GM18511 (cell line): ENCODE data around the gene PPA2.
"Not testable (repeated sequence)": the region's sequence is repeated elsewhere in the genome, so short reads cannot be mapped to it uniquely, and the experiment has no call there.

Experiments used
- ATAC-seq: cut with Tn5 transposase; IDR thresholded peaks from one replicate; pipeline ENCODE4 v1.9.1; 2021; ENCODE audit warnings: mild to moderate bottlenecking, moderate library complexity; ENCODE audit not compliant: unreplicated experiment

PPA2 gene

DNA sequence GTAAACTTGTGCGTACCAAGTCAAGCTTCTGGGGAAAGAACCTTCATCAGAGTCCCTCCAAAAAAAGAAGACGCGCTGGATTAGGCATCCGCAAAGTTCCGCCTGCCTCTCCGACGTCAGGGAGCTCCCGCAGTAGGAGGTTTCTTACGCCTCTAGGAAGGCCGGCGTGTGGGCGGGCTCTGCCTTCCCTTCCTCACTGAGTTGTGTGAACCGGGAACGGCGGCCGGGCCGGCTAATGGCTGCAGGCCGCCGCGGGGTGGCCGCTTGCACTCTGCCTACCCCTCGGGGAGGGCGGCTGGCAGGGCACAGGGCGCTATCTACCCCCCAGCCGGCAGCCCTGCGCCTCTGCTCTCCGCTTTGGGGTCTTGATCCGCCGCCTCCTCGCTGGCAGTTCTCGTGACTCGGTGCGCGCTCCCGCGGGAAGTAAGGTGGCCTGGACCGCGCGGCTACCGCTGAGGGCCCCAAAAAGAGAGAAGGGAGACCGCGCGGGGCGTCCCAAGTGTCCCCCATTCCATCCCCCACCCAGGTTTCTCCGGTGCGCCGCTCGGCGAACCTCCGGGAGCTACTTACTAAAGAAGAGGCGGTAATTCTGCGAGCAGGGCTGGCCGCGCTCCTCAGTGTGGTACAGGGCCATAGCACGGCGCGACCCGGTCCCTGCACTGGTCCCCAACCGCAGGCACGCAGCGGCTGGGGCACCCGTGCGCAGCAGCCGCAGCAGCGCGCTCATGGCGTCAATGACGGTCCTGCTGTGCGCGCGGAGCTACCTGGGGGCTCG is at the start of gene PPA2:
Gene PPA2, minus strand, starts transcription at position 739 of the 775 bp plus-strand sequence. Its CDS starts 12 bp downstream, at position 727.
- ATAC-seq = peak; percentile 88

DNA sequence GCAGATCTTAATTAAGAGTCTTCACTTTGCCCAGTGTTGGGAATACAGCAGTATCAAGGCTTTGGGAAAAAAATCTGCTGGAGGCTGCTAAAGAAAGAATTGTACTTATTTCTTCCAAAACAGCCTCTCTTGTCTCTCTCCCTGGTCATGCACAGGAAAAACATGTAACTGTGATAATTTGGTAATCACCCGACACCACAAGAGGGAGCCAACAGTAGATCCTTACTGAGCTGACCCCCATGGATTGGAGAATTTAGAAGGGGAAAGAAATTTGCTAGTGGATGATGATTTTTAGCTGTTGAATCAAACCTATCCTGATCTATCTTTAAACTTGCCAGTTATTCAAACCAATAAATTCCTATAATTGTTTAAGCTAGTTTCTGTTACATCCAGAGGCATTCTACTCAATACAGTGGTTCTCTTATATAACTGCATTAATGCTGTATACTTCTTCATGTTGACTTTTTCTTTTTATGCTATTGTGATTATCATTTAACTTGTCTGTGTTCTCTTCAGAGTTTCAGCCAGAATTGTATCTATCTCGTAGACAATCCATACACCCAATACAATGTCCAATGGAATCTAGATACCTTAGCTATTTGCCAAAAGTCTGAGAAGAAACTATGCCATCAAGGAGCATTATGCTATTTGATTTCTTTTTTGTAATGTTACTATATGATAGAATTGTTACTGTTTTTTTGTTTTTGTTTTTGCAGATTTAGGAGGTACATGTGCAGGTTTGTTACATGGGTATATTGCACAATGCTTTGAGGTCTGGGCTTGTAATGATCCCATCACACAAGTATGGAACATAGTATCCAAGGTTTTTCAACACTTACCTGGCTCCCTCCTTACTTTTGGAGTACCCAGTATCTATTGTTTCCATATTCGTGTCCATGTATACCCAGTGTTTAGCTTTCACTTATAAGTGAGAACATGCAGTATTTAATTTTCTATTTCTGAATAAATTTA is 47.2 kb upstream of the PPA2 start:
- ATAC-seq = peak; percentile 88

DNA sequence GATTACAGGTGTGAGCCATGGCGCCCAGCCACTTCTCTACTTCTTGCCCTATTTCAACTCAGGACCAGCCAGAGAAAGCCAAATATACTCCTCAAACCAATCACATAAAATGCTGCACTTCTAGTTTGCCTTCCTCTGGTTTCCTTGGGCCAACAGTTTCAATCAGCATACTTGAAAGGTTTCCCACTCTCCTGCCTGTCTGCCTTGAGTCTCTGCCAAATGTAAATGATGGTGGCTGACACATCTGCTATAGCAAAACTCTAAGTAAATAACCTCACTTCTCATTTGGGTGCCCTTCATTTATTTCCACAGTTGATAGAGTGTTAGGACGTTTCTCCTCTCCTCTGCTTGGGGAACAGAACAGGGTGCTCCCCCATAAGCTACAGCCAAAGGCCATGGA is 36.4 kb upstream of the PPA2 start:
- ATAC-seq = no peak

DNA sequence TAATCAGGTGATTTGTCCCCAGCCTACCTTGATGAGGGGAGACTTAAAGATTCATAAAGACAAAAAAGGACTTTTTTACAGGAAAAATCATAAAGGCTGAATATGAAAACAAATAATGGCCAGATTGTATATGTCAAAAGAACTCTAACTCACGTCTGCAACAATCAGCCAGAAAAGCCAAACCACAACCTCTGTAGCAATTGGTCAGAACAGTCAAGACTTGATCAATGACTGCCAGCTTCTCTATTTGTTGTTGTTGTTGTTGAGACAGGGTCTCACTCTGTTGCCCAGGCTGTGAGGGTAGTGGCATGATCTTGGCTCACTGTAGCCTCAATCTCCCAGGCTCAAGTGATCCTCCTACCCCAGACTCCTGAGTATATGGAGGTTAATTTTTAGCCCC is 35.9 kb upstream of the PPA2 start:
- peak; percentile 42 for ATAC-seq

DNA sequence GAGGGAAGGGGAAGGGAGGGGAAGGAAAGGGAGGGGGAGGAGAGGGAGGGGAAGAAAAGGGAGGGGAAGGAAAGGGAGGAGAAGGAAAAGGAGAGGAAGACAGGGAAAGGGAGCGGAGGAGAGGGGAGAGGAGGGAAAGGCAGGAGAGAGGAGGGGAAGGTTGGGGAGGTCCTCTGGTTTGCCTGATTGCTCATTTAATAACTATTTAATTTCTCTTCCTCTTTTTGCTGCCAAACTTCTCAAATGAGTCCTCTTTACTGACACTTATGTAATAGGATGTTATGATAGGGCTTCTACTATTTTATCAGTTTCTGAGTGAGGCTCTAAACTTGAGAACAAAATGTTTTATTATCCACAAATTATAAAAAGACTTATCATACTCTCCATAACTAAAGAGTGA is 35.4 kb upstream of the PPA2 start:
- ATAC-seq = peak; percentile 98

DNA sequence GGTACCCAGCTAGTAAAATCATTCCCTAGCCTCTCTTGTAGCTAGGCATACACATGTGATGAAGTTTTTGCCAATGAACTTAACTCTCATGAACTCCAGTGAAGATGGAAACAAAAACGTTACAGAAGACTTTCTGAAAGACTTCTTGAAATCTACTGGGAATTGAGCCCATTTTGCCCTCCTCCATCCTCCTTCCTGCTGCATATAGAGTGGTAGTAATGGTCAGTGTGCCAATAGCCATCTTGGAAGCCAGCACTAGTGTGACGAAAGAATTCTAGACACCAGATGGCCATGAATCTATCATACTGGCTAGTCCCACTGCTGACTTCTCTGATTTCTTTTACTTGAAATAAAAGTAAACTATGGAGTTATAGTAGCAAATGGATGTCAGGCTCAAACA is 30.9 kb upstream of the PPA2 start:
- no peak for ATAC-seq

DNA sequence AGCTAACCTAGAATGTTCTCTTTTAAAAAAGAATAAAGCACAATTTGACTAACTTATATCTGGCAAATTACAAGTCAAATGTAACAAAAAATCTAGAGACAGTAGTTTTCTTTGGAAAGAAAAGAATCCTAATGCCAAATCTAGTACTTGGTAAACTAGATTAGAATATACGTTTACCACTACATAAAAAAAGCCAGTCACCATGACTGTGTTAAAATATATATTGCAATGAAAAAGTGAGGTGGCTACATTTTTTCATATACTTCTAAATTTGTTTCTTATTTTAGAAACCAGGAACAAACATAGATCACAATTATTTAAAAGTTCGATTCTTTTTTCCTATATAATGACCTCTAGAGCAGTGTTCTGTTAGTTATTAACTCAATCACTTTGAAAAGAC is 29.6 kb upstream of the PPA2 start:
- no peak for ATAC-seq

DNA sequence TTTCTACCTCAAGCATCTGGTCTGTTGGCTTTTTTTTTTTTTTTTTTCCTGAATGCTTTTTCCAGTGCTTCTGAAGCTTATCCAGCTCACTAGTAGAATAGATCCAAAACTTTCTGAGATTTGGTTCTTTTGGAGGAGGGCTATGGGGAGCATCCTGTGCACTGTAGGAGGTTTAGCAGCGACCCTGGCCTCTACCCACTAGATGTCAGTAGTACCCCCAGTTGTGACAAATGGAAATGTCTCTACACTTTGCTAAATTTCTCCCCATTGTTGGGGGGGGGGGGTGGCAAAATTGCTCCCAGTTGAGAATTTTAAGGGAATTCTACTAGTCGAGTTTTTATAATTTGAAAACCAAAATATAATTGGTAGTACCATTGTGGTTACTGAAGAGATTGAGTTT is 23.0 kb upstream of the PPA2 start:
- no peak for ATAC-seq

DNA sequence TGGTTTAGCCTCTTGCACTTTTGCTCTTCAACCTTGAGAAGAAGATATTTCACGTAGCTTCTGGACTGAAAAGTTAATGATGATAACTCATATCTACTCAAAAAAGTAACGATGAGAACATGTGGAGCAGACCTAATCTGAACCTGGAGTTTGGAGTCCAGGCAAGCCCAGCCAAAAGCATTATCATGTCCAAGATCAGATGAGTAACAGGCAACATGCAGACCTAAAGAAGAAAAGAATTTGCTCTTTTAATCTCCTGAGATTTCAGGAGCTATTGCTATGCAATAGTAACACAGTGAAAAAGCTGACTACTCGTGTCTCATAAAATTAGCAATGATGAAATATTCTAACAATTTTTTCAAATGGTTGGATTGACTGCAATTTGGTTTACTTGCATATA is 21.8 kb upstream of the PPA2 start:
- no peak for ATAC-seq

DNA sequence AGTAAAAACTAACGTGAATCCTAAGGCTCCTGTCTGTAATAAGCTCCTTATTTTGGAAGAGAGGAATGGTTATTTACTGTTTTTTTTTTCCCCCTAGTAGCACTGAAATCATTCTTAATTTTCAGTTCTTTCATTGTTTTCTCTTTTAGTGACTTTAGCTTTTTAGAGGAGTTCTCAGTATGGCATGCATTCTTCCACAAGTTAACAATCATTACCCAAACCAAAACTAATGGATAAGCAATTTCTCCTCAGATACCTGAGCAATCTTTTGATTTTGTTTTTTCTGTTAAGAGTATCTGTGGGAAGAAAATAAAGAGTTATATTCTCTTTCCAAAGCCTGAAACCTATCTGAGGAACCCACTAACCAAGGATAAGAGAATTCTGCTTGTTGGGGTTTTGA is 16.7 kb upstream of the PPA2 start:
- peak; percentile 68 for ATAC-seq

DNA sequence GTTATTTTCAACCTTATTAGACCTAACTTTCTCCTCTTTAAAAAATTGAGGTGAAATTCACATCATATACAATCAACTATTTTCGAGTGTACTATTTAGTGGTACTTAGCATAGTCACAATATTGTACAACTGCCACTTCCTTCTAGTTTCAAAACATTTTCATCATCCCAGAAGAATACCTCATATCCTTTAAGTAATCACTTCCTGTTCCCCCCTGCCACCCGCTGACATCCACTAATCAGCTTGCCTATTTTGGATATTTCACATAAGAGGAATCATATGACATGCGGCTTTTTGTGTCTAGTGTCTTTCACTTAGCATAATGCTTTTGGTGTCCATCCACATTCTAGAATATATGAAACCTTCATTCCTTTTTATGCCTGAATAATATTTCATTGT is 10.0 kb upstream of the PPA2 start:
- ATAC-seq = no peak

DNA sequence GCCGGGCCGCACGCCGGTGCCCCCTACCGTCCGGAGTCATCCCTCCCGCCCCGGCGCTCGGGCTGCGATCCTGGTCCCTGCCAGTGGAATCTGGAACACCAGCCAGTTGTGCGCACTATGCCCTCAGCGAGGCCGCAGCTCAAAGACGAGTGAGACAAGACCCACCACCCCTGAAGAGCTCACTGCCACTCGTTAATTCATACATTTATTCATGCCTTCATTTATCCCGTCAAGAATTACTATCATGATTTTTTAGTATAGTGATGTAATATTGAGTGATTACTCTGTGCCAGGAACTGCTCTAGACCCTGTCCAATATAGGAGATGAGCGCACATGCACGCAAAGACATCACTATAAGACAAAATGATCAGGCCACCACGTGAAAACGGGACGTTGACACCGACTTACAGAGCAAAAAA is 247 bp upstream of the PPA2 start:
- ATAC-seq = no peak

DNA sequence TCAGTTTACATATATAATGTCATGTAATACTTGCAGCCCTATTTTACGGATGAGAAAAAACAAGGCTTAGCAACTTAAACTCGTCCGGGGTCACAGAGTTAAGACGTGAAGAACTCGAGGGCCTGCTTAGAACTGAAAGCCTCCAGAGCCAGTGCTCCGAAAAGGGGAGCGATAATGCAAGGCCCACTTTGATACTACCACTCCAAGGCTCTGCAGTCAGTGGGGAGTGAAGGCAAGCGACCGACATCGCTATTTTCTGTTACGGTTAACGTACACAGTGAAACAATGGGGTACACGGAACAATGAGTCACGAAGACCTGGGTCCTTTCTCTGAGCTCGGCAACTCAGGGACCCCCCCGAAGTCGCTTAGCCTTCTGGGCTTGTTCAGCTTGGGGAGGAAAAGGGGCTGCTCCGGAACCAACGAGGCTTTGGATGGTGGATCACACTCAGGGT is 965 bp downstream of the PPA2 start:
- no peak for ATAC-seq

DNA sequence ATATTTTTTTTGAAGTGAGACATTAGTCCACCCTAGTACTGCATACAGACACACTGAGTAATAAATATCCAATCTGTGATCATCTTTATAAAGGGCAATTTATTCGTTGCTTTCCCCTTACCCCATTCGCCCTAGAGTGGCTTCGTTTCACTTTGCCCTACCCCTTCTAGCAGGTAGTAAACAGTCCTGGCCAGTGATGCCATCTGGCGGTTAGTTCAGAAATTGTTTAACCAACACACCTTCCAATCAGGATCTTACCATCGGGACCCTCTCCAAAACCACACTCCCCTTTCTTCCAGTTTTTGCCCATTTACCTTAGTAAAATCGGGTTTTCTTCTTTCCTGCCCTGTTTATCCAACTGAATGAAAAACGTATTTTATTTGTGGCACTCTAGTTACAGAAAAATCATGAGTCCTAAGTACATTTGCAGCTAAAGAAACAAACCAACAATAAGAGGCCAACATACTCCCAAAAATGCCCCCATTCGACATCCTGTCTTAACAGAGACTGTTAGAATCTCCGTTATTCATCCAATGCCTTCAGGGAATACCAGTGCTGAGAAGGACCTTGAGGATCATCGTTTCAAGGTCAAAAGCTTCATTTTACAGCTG is 2.2 kb downstream of the PPA2 start:
- peak; percentile 38 for ATAC-seq

DNA sequence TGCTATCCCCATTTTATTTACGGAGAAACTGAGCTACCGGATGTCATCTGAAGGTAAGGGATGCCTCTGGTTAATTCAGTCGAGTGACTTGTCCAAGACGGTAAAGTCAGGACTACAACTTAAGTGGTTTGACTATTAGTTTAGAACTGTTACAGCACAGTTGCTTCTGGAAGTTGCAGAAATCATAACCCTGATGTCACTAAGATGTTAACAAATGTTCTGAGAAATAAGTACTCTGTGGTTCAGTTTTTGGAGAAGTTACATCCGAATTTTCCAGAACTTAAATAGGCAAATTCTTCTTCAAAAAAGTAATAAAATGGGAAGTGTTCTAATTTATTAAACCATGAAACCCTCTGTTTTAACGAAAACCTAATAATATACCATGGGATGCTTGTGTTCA is 3.1 kb downstream of the PPA2 start:
- no peak for ATAC-seq

DNA sequence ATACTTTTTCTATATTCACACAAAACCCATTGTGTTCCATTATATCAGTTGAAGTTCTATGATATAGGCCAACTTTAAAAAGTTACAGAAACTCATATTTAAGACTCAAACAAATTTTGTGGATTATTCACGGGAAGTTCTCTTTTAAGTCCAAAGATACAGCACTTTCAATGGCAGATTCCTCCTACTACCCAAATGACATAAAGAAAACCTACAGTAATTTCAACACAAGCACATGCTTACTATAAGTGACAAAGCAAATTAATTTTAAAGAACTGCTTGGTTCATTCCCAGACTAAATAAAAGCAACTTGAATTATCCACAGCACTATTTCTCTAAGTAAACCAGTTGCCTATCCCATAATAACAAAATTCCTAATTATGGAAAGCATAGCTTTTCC is 4.1 kb downstream of the PPA2 start:
- no peak for ATAC-seq

DNA sequence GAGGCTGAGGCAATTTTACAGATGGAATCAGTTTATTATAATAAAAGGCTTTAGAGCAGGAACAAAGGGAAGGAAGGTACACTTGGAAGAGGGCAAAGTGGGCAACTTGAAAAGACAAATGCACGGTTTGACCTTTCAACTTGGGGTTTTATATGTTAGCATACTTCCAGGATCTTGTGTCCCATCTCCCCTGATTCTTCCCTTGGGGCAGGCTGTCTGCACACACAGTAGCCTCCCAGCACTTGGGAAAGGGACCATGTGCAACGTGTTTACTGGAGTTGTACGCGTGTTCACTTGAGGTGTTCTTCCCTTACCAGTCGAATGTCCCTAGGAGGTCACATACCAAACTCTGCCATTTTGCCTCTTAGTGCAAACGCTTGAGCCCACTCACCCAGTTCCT is 7.3 kb downstream of the PPA2 start:
- no peak for ATAC-seq

DNA sequence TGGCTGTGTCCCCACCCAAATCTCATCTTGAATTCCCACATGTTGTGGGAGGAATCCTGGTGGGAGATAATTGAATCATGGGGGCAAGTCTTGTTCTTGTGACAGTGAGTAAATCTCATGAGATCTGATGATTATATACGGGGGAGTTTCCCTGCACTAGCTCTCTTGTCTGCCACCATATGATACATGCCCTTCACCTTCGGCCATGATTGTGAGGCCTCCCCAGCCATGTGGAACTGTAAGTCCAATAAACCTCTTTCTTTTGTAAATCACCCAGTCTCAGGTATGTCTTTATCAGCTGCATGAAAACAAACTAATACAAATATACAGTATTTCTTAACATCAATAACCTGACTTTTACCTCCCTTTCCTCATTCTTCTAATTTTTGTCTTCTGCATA is 9.3 kb downstream of the PPA2 start:
- not testable (repeated sequence) for ATAC-seq

DNA sequence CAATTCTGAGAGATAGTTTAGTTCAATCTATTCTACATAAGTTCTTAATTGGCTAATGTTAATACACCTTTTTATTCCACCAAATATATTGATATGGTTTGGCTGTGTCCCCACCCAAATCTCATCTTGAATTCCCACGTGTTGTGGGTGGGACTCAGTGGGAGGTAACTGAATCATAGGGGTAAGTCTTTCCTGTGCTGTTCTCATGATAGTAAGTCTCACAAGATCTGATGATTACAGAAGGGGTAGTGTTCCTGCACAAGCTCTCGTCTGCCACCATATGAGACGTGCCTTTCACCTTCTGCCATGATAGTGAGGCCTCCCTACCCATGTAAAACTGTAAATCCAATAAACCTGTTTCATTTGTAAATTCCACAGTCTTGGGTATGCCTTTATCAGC is 11.3 kb downstream of the PPA2 start:
- no peak for ATAC-seq

DNA sequence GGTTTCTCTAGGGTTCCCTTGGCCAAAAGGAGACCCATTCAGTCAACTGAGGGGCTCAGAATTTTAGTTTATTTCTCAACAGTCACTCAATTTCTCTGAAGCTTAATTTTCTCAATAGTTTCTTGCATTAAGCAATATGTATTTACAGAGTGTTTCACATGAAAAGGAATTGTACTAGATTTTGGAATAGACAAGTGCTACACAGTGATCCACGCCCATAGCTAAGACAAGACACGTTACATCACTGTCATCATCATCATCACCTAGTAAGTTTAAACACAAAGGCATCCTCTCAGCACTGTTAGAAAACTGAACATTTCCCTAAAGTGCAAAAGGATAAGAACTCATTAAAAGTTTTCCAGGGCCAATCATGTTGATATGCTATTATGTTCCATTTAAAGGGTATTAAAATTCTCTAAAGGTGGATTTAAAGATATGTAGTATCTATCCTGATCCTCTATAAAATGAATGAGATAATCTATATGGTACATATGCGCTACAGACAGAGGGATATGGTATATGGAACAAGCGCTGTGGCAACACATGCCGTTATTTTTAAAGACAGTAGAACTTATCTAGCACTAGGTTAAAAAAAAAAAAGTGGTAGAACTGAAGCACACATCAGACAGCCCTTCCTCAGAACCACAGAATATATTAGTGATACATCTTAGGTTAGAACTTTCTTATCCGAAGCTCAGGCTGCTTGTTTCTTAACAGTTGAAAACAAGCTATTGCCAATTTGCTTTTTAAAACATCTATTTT is 12.1 kb downstream of the PPA2 start:
- no peak for ATAC-seq

DNA sequence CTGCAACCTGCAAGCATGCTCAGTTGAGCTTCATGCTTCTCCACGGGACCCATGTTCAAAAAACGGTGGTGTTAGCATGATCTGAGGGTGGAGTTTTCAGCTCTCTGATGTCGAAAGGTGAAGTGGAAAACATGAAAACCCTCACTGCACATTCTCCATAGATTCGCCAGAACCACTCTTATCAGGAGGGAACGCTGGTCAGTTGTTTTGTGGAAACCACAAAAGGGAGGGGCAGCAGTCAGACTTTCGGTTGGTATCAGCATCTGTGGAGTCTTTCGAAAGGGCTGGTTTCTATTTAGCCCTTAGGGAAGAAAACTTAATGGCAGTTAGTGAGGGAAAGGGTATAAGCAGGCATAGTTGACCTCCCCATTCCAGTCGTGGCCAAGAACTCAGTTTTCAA is 12.6 kb downstream of the PPA2 start:
- peak; percentile 58 for ATAC-seq
